ENCODE data around the gene SMIM11. TPM values are rescaled to one million over a fixed set of nuclear protein-coding genes. Genes with fewer than 3 reads are reported as not detected.

Gene SMIM11
- total RNA-seq, 1 donor from 2014 or later, result 14.1 TPM

GRCh38 chr21:34355570-34355969 is 19.7 kb upstream of the SMIM11 start:
- Mint-ChIP-seq H3K27me3 (peaks cover 8% of the 10 kb centered on the region), H3K36me3 (no peaks in the 10 kb centered on the region), H3K4me1 (ENCODE audit: unreplicated experiment) (peaks cover 5% of the 10 kb centered on the region), H3K27ac (no peak overlapping the region), H3K9me3 (peaks cover 6% of the 10 kb centered on the region), H3K4me3 (no peak overlapping the region)
- TF ChIP-seq CTCF (conservative IDR thresholded peaks at IDR 0.05), result no peak
- no peak for DNase-seq (ENCODE audit: extremely low spot score, unreplicated experiment)

DNA sequence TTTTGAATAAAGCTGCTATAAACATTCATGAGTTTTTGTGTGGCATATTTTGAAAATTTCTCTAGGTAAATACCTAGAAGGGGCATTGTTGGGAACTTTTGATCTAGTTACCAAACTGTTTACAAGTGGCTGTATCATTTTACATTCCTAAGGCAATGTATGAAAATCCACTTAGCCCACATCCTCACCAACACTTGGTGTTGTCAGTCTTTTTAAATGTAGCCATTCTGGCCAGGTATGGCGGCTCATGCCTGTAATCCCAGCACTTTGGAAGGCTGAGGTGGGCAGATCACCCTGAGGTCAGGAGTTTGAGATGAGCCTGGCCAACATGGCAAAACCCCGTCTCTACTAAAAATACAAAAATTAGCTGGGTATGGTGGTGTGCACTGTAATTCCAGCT is 17.4 kb upstream of the SMIM11 start:
- DNase-seq (ENCODE audit: extremely low spot score, unreplicated experiment), result no peak
- Mint-ChIP-seq H3K27me3 (peaks cover 12% of the 10 kb centered on the region), H3K4me1 (ENCODE audit: unreplicated experiment) (peaks cover 12% of the 10 kb centered on the region), H3K27ac (no peak overlapping the region), H3K4me3 (no peak overlapping the region), H3K9me3 (peaks cover 6% of the 10 kb centered on the region), H3K36me3 (no peaks in the 10 kb centered on the region)
- TF ChIP-seq CTCF (conservative IDR thresholded peaks at IDR 0.05), result no peak

GRCh38 chr21:34358866-34359265 is 16.4 kb upstream of the SMIM11 start:
- Mint-ChIP-seq H3K9me3 (peaks cover 6% of the 10 kb centered on the region), H3K27me3 (peaks cover 12% of the 10 kb centered on the region), H3K27ac (no peak overlapping the region), H3K4me3 (no peak overlapping the region), H3K36me3 (no peaks in the 10 kb centered on the region), H3K4me1 (ENCODE audit: unreplicated experiment) (peaks cover 9% of the 10 kb centered on the region)
- no peak for TF ChIP-seq CTCF (conservative IDR thresholded peaks at IDR 0.05)
- DNase-seq (ENCODE audit: extremely low spot score, unreplicated experiment), result no peak

GRCh38 chr21:34360488-34361241 is 14.6 kb upstream of the SMIM11 start:
- DNase-seq (ENCODE audit: extremely low spot score, unreplicated experiment), result peak; percentile 20
- peaks cover 8% of the 10 kb centered on the region for H3K27me3 Mint-ChIP-seq
- no peak overlapping the region for H3K27ac Mint-ChIP-seq
- H3K4me3 Mint-ChIP-seq, result no peak overlapping the region
- TF ChIP-seq CTCF (conservative IDR thresholded peaks at IDR 0.05), result no peak
- H3K36me3 Mint-ChIP-seq, result no peaks in the 10 kb centered on the region
- peaks cover 7% of the 10 kb centered on the region for H3K4me1 Mint-ChIP-seq (ENCODE audit: unreplicated experiment)
- H3K9me3 Mint-ChIP-seq, result peaks cover 6% of the 10 kb centered on the region

DNA sequence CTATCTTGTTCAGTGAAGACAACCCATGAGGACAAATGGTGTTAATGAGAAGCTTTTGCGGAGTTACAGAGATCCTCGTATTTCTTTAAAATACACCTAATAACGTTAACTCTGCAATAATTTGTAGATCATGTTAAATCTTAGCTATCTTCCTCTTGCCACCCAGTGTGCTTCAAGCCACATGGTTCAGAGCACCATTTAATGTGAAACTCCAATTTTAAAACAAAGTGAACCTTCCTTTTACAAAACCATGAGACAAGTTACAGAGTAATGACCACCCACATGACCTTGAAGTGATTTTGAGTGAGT is 13.2 kb upstream of the SMIM11 start:
- no peak for DNase-seq (ENCODE audit: extremely low spot score, unreplicated experiment)
- Mint-ChIP-seq H3K9me3 (peaks cover 6% of the 10 kb centered on the region), H3K27me3 (peaks cover 8% of the 10 kb centered on the region), H3K4me1 (ENCODE audit: unreplicated experiment) (peaks cover 7% of the 10 kb centered on the region), H3K36me3 (no peaks in the 10 kb centered on the region), H3K4me3 (no peak overlapping the region), H3K27ac (peak overlapping the region; percentile 24)
- TF ChIP-seq CTCF (conservative IDR thresholded peaks at IDR 0.05), result no peak
